Gastrocnemius medialis (tissue), 4 donors: ENCODE results near the gene NRARP.
A peak's percentile ranks its signal among the peaks of the same experiment; 100 is the strongest.

ENCODE experiments used
- CTCF ChIP-seq, 5 experiments: fragments of 450-650 bp in 3 of 5; fragments of 200-600 bp in 2 of 5; sonication (generic) in 2 of 5; IDR thresholded peaks in 4 of 5; conservative IDR thresholded peaks in 1 of 5; 1 replicate in 4 of 5; 2 replicates in 1 of 5; pipeline ENCODE4 v1.5.1; 2016 to 2019; ENCODE audit warnings: antibody characterized with exemption in 5 of 5, mild to moderate bottlenecking in 3 of 5, moderate library complexity in 3 of 5
- POLR2A ChIP-seq, 2 donors: fragments of 450-650 bp; IDR thresholded peaks; one replicate each; pipeline ENCODE4 v1.6.1; 2017; ENCODE audit warnings: antibody characterized with exemption in 2 of 2, mild to moderate bottlenecking in 2 of 2, moderate library complexity in 2 of 2

GRCh38 chr9:137254624-137255447 is 47.2 kb downstream of the NRARP start, which contains the start of gene NELFB:
- TF ChIP-seq CTCF (IDR thresholded peaks at IDR 0.05 in 4 of 5, conservative IDR thresholded peaks at IDR 0.05 in 1 of 5) (peak in 3 of 5 experiments; percentile 8 to 36 (median 28)), POLR2A (IDR thresholded peaks at IDR 0.05) (peak; percentile 71 to 79)
